GM19395 (cell line): ENCODE measurements around the gene PLEKHA7.

Experiments
- ATAC-seq: cut with Tn5 transposase; IDR thresholded peaks from one replicate; pipeline ENCODE4 v1.9.1; 2021; ENCODE audit warnings: mild to moderate bottlenecking, moderate library complexity; ENCODE audit not compliant: unreplicated experiment

Gene PLEKHA7

GRCh38 chr11:16854979-16855378, 159.2 kb downstream of the PLEKHA7 start:
- no peak for ATAC-seq

- ATAC-seq, result no peak
Measured at GRCh38 chr11:16853859-16854258, 160.4 kb downstream of the PLEKHA7 start.

DNA sequence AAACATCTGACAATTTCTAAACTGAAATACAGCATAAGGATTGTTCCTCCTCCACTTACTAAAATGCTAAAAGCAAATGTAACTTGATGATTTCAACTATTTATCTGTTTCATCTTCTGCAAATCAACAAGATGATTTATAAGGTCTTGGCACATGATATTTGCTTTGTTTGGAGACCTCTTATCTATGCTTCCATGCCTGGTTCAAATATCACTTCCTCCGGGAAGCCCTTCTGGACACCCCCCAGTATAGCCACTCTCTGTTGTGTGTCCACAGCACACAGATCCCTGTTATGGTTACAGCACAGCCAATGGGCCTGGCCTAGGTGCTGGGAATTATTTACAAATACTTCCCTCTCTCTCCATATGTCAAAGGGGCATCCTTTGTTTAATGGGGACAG, 160.9 kb downstream of the PLEKHA7 start:
- ATAC-seq, result no peak

GRCh38 chr11:16846305-16846704, 167.9 kb downstream of the PLEKHA7 start:
- no peak for ATAC-seq

DNA sequence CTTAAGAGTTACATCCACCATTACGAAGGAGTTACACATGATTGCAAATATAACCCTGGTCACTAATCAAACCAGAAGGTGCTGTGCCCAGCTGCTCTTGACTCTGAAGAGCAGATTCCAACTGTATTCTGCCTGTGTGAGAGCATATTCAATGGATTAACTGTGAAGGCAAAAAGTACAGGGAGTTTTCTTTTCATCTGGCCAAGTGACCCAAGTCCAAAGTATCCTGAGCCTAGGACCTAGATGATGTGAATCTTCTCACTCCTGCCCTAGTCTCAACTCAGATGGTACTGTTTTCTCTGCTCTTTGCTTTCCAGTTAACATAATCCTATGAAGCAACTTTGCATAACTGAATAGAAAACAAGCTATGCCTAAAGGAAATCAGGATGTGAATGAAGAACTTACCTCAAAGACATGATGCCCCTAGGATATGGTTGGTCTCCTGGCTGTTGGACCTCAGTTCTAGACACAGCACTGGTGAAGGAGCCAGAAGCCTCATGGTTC, 169.9 kb downstream of the PLEKHA7 start:
- no peak for ATAC-seq

DNA sequence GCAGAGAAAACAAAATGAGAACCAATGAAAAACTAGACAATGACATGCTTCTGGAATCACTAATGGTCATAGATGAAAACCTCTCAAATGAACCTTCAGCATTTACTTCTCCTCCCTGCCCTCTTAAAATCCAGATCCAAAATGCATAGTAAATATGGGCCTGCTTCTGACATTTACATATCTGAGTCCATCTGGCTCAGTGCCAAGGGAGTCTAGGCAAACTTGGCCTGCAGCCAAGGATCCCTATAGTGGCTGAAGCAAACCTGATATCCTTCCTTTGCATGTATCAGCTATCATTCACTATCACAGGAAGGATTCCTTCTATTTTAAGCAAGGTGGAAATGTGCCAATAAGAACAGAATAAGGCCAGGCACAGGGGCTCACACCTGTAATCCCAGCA, 170.9 kb downstream of the PLEKHA7 start:
- no peak for ATAC-seq

- ATAC-seq, result no peak
Measured at GRCh38 chr11:16841984-16842383, 172.2 kb downstream of the PLEKHA7 start.

DNA sequence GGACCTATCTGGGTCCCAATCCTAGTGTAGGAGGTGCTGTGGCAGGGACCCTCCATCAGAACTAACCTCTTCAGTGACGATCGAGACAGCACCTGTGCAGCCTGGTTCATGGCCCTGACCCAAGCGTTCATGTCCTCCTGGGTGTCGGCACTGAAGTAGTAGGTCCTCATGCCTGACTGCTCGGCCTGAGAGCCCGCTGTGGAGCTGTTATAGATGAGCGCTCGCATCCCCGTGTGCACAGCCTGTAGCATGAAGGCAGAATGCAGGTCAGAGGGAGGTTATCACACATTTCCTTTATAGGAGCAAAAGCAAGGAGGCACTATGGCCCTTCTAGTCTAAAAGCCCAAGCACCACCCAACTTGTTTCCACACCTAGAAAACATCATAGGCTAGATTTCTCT, 172.7 kb downstream of the PLEKHA7 start:
- ATAC-seq, result no peak

DNA sequence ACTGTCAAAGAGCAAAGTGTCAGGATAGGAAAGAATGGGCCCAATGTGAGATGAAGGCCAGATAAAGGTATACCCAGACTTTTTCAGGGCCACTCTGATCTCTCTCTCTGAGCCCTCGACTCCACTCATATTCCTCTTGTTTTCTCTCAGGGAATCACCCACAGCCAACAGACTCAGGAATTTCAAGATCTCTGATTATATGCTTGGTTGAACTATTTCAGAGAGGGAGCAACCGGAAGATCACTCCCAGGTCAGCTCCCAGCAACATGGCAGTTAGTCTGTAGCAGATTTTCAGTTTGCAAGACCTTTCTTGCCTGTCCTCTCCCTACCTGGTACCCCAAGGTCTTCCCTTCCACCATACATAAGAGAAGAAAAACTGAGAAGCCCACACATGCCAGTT, 173.3 kb downstream of the PLEKHA7 start:
- no peak for ATAC-seq

GRCh38 chr11:16839821-16840220, 174.4 kb downstream of the PLEKHA7 start:
- ATAC-seq, result no peak

- ATAC-seq, result no peak
Measured at GRCh38 chr11:16834384-16834783, 179.8 kb downstream of the PLEKHA7 start.

DNA sequence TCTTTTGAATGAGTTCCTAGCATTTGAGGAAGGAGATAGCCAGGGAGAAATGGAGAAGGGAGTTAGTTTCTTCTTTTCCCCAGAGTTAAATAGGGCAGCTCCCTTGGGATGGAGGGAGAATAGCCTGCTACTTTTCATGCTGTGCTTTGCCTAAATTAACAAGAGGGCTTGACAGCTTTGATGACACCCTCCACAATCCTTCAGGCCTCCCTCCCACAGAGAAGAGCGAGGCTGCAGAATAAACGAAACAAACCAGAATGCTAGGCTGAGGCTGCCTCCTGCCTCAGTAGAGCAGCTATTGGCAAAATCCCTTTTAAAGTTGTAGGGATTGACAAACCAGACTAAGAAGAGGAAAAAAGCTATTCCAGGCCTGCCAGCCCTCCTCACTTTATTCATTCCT, 181.2 kb downstream of the PLEKHA7 start:
- ATAC-seq, result no peak

GRCh38 chr11:16832193-16832539, 182.0 kb downstream of the PLEKHA7 start:
- ATAC-seq, result no peak

GRCh38 chr11:16831316-16832192, 182.7 kb downstream of the PLEKHA7 start:
- ATAC-seq, result no peak

- ATAC-seq, result no peak
Measured at GRCh38 chr11:16827139-16827538, 187.1 kb downstream of the PLEKHA7 start.

GRCh38 chr11:16825968-16826367, 188.2 kb downstream of the PLEKHA7 start:
- no peak for ATAC-seq

GRCh38 chr11:16825101-16825500, 189.1 kb downstream of the PLEKHA7 start:
- ATAC-seq, result no peak

DNA sequence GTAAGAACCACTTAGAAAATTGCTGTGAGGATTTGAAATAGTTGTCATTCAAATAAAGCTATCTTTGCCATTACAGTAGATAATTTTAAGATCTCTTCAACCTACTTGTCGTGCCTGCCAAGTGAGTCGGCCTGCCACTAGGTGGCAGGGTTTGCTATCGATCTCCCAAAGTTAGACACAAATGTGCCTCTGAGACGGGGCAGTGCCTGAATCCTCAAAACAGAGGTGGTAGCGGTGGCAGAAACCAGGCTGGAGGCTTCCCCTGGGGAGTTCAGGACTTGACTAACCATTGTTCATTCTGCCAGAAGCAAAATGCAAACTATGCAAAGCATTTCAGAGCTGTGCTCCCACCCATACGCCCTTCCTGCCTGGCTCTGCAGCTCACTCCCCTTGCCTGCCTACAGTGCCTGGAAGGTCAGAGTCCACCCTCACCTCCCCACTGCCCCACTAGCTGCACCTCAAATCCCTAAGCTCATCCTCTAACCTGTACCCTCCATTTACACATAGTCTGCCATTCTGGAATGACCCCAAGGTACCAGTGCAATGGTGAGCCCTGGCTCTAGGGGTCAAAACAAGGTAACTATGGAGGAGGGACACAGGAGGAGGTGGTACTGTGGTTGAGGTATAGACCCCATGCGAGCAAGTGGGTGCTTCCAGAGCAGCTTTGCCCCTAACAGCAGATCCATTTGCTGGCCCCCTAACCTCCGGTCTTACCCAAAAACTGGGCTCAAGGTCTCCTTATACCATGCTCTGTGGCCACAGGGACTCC, 193.7 kb downstream of the PLEKHA7 start:
- ATAC-seq, result peak; percentile 85

DNA sequence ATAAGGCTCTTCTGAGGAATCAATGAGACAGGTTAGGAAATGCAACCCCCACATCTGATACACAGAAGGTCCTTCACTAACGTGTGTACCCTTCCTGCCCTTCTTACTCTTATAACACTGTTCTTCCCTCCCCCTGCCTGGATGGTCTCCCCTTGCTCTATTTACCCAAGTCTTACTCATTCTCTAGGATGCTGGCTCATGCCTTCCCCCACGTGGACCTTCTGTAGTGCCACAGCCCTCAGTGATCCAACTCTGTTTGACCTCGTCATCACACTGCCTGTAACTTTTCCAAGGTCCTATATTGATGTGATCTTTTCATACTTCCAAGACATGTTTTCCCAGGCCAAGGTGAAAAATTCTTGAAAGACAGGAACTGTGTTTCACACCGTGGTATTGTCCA, 195.9 kb downstream of the PLEKHA7 start:
- no peak for ATAC-seq

- no peak for ATAC-seq
Measured at GRCh38 chr11:16817351-16817750, 196.9 kb downstream of the PLEKHA7 start.

DNA sequence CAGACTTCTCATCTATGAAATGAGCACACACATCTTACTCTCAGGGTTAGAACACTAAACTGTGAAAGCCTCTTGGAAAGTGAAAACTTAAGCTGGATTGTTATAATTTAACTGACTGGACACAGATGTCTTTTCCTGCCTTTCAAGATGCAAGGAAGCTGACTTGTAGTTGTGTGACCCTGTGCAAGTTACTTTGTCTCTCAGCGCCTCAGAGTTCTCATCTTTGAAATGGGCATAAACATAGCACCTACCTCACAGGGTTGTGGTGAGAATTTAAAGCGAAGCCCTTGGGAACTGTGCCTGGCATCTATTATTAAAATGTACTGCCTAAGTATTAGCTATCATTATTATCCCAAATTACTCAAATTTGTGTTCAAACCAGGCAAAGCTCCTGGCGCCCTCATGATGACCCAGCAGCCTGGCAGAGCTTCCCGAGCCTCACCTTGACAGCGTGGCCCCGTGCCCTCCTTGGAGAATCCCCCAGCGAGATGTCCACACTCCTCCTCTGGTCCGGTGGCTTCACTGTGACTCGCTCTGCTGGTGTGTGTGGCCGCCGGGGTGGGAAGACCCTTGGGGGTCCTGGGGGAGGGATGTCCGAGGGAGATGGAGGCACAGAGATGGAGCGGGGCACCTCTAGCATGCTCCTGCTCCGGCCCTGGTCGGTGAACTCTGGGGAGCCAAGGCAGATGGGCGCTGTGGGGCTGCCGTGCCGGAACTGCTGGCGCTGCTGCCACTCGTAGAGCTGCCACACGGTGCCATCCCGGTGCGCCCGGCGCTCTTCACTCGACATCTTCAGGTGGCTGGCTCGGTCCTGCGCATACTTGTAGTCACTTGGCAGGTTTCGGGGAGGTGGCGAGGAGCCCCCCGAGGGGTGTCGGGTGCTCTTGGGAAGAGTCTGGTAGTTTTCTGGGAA, 197.6 kb downstream of the PLEKHA7 start:
- ATAC-seq, result no peak
